Body of pancreas (tissue), 4 donors: ENCODE data around the gene CEP135. TPM values are rescaled to one million over a fixed set of nuclear protein-coding genes. Genes with fewer than 3 reads are reported as not detected.

Experiments used
- ATAC-seq: fragments of 150-250 bp; one replicate; pipeline ENCODE4 v1.9.1; 2016
- DNase-seq, 4 donors: peaks; one replicate each; pipeline ENCODE4 v3.0.0-alpha.2; 2019
- H3K27ac ChIP-seq, 4 donors: fragments of 200-600 bp; sonication (generic); 1 replicate in 3 of 4; 2 replicates in 1 of 4; pipeline versions ENCODE4 v1.5.1 to v1.6.1; 2016 to 2019; ENCODE audit warnings: mild to moderate bottlenecking in 1 of 4, mixed read lengths in 1 of 4, moderate library complexity in 1 of 4
- H3K27me3 ChIP-seq, 2 donors: fragments of 200-600 bp; sonication (generic); one replicate each; pipeline ENCODE4 v1.6.0; 2016; ENCODE audit warnings: mild to moderate bottlenecking in 1 of 2
- H3K36me3 ChIP-seq, 2 donors: fragments of 200-600 bp; sonication (generic); replicated peaks in 1 of 2; 2 replicates each; pipeline ENCODE4 v1.5.1; 2016; ENCODE audit warnings: low read depth in 2 of 2; ENCODE audit not compliant: insufficient read depth in 1 of 2
- H3K4me1 ChIP-seq: fragments of 200-600 bp; sonication (generic); one replicate; pipeline ENCODE4 v1.6.0; 2016
- H3K4me3 ChIP-seq, 2 donors: fragments of 200-600 bp; sonication (generic); 1 replicate in 1 of 2; 2 replicates in 1 of 2; pipeline ENCODE4 v1.5.1; 2016 to 2019
- H3K9me3 ChIP-seq, 3 donors: fragments of 200-600 bp; sonication (generic); 1 replicate in 2 of 3; 2 replicates in 1 of 3; pipeline ENCODE4 v1.5.1; 2016
- POLR2A ChIP-seq, 3 donors: fragments of 450-650 bp; IDR thresholded peaks; one replicate each; pipeline ENCODE4 v1.6.1; 2016; ENCODE audit warnings: antibody characterized with exemption in 3 of 3, mild to moderate bottlenecking in 2 of 3
- WGBS, 2 donors: methylation state at CpG; one replicate each; pipeline ENCODE4 v1.1.5; 2017; 5-methylcytosine and 5-hydroxymethylcytosine counted together
- intact Hi-C: fragments of 100-400 bp; cut with DNase I; formaldehyde crosslinking; loops from one replicate; pipeline ENCODE4 v1.15.1; 2023
- total RNA-seq, 2 donors: library from RNA; depleted of rRNA; stranded (reverse); fragments of >200 nt; gene quantifications; one replicate each; pipeline ENCODE4 v1.1.0, GENCODE V29; 2016
- TF ChIP-seq, protein P1 (sequence below), 7 experiments: fragments of 450-650 bp in 4 of 7; fragments of 200-600 bp in 3 of 7; sonication (generic) in 3 of 7; IDR thresholded peaks; one replicate each; pipeline ENCODE4 v1.5.1; 2016 to 2019; ENCODE audit warnings: antibody characterized with exemption in 7 of 7

CEP135 gene, protein sequence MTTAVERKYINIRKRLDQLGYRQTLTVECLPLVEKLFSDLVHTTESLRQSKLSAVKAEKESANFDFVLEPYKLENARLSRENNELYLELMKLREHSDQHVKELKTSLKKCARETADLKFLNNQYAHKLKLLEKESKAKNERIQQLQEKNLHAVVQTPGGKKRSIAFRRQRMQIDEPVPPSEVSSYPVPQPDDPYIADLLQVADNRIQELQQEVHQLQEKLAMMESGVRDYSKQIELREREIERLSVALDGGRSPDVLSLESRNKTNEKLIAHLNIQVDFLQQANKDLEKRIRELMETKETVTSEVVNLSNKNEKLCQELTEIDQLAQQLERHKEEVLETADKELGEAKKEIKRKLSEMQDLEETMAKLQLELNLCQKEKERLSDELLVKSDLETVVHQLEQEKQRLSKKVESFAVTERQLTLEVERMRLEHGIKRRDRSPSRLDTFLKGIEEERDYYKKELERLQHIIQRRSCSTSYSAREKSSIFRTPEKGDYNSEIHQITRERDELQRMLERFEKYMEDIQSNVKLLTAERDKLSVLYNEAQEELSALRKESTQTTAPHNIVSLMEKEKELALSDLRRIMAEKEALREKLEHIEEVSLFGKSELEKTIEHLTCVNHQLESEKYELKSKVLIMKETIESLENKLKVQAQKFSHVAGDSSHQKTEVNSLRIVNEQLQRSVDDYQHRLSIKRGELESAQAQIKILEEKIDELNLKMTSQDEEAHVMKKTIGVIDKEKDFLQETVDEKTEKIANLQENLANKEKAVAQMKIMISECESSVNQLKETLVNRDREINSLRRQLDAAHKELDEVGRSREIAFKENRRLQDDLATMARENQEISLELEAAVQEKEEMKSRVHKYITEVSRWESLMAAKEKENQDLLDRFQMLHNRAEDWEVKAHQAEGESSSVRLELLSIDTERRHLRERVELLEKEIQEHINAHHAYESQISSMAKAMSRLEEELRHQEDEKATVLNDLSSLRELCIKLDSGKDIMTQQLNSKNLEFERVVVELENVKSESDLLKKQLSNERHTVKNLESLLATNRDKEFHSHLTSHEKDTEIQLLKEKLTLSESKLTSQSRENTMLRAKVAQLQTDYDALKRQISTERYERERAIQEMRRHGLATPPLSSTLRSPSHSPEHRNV
- 1 to 10 TPM; 7.5 to 8.9 TPM for total RNA-seq

DNA sequence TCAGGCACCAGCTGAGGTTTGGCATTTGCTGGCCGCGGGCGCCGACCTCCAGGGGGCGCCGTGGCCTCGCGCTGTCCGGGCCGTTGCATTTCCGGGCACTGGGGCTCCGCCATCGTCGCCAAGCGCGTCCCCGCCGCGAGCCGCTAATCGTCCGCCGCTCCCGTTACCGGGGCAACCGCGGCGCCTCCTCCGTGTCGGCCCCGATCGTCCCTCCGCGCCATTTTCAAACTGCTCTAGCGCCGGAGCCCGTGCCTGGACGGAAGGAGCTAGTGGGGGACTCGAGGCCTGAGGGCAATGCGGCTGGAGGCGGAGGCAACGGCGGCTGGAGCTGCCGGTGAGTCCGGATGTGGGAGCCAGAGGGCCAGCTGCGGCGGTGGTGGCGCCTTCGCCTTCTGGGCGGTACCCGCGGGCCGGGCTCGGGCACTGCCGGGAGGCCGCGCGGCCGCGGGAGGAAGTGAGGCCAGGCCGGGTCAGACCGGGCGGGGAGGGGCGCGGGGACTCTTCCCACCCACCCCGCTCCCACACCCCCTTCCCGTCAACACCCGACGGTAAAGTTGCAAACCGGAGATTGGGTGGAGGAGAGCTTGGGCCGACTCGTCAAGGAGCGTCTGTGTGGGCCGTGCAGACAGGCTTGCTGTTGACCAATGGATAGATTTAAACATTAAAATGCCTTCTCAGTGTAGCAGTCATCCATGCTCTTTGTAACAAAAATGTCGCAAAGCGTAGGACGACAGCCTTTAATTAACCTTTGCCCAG lies at the start of gene CEP135:
Gene CEP135 (plus strand): TSS at position 220 of the 756 bp plus-strand sequence. CDS start 3,186 bp downstream, outside the sequence.
- TF ChIP-seq POLR2A (IDR thresholded peaks at IDR 0.05) = peak in 2 of 3 donors; percentile 61 to 65
- TF ChIP-seq, protein P1, sequence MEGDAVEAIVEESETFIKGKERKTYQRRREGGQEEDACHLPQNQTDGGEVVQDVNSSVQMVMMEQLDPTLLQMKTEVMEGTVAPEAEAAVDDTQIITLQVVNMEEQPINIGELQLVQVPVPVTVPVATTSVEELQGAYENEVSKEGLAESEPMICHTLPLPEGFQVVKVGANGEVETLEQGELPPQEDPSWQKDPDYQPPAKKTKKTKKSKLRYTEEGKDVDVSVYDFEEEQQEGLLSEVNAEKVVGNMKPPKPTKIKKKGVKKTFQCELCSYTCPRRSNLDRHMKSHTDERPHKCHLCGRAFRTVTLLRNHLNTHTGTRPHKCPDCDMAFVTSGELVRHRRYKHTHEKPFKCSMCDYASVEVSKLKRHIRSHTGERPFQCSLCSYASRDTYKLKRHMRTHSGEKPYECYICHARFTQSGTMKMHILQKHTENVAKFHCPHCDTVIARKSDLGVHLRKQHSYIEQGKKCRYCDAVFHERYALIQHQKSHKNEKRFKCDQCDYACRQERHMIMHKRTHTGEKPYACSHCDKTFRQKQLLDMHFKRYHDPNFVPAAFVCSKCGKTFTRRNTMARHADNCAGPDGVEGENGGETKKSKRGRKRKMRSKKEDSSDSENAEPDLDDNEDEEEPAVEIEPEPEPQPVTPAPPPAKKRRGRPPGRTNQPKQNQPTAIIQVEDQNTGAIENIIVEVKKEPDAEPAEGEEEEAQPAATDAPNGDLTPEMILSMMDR (IDR thresholded peaks at IDR 0.05) = peak; percentile 93 to 99 (median 97)
- ATAC-seq (peak; percentile 97), DNase-seq (peak; percentile 95 to 96 (median 96))
- H3K4me1 ChIP-seq = peaks cover 17% of the 10 kb centered on the region
- WGBS, 2 donors = 1 to 2% methylated on average over 12 to 71 of the region's 77 CpGs
- no peaks in the 10 kb centered on the region for H3K36me3 ChIP-seq
- intact Hi-C loops = loop anchor here (10.0 kb wide), 1 partner anchor 356 kb away; no protein-coding TSS in a partner anchor
- no peaks in the 10 kb centered on the region for H3K9me3 ChIP-seq
- H3K4me3 ChIP-seq = peak within 1 kb of the TSS; percentile 52 to 77
- peaks cover 0 to 3% of the 10 kb centered on the region in 2 donors for H3K27me3 ChIP-seq
- H3K27ac ChIP-seq = peak within 1 kb of the TSS; percentile 68 to 96 (median 84)

DNA sequence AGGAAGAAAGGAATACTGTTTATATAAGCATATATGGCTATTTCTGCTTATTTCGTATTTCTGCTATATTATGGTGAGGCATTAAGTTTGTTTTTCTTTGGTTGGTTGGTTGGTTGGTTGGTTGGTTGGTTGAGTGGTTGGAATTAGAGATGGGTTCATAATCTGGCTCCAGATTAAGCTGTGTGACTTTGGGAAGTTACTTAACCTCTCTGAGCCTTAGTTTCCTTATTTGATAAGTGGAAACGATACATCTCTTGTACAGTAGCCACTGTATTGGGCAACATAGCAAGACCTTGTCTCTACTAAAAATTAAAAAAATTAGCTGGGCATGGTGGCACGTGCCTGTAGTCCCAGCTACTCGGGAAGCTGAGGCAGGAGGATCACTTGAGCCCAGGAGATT lies 46.1 kb upstream of the CEP135 start:
- Histone ChIP-seq H3K9me3 (no peaks in the 10 kb centered on the region), H3K4me3 (no peak overlapping the region), H3K36me3 (peaks cover 0 to 7% of the 10 kb centered on the region in 2 donors), H3K4me1 (no peaks in the 10 kb centered on the region), H3K27ac (no peak overlapping the region), H3K27me3 (no peaks in the 10 kb centered on the region)
- ATAC-seq (no peak), DNase-seq (no peak)
- 85 to 92% methylated on average over 4 of the region's 4 CpGs for WGBS, 2 donors
- TF ChIP-seq, protein P1 (IDR thresholded peaks at IDR 0.05) = no peak
- TF ChIP-seq POLR2A (IDR thresholded peaks at IDR 0.05) = no peak
- intact Hi-C loops = no loop called here

DNA sequence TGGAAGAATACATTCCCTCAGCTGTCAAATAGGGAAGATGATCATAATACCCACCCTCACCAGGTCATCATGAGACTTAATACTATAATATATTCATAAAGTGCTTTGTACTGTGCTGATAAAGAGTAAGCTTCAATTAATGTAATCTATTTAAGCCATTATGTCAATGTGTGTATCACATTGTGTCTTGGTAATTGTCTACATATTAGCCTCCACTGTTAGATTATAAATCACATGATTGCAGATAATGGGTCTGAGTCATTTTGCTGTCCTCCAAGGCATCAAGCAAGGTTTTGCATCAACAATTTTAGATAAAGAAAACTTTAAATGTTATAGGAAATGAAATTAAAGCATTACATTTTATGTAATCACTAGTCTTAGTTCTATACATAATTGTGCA lies 45.2 kb upstream of the CEP135 start:
- TF ChIP-seq, protein P1 (IDR thresholded peaks at IDR 0.05) = no peak
- no peak for TF ChIP-seq POLR2A (IDR thresholded peaks at IDR 0.05)
- no peak overlapping the region for H3K4me3 ChIP-seq
- H3K27me3 ChIP-seq = no peaks in the 10 kb centered on the region
- H3K27ac ChIP-seq = no peak overlapping the region
- ATAC-seq (no peak), DNase-seq (no peak)
- intact Hi-C loops = no loop called here
- peaks cover 0 to 7% of the 10 kb centered on the region in 2 donors for H3K36me3 ChIP-seq
- H3K9me3 ChIP-seq = no peaks in the 10 kb centered on the region
- no peaks in the 10 kb centered on the region for H3K4me1 ChIP-seq

DNA sequence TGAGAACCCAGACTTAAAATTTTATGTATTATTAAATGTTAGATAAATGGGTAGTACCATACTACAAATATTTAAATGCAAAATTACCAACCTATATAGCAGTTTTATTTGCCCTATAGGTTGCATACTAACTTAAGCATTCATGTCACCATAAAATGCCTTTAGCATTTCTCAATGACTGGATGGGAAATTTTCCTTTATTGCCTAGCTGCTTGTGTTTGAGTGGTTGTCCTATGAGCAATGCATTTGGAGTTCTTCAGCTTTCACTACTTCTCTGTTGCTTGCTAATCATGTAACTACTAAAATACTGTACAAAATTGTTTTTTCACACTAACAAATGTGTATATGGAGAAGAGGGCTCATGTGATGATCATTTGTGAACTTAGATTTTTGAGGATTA lies 44.2 kb upstream of the CEP135 start:
- Histone ChIP-seq H3K4me3 (no peak overlapping the region), H3K36me3 (peaks cover 0 to 6% of the 10 kb centered on the region in 2 donors), H3K4me1 (no peaks in the 10 kb centered on the region), H3K9me3 (no peaks in the 10 kb centered on the region), H3K27me3 (no peaks in the 10 kb centered on the region), H3K27ac (no peak overlapping the region)
- intact Hi-C loops = no loop called here
- DNase-seq (no peak), ATAC-seq (no peak)
- TF ChIP-seq, protein P1 (IDR thresholded peaks at IDR 0.05) = no peak
- TF ChIP-seq POLR2A (IDR thresholded peaks at IDR 0.05) = no peak
